ENCODE data around the gene CEP44.
"Not testable (repeated sequence)": the region's sequence is repeated elsewhere in the genome, so short reads cannot be mapped to it uniquely, and the experiment has no call there.

GRCh38 chr4:174261432-174261831 is 22.3 kb upstream of the CEP44 start:
- TF ChIP-seq CTCF (conservative IDR thresholded peaks at IDR 0.05 in 1 of 2, IDR thresholded peaks at IDR 0.05 in 1 of 2; ENCODE audit: low read depth in 1 of 2, low read length in 2 of 2); EZH2 (IDR thresholded peaks at IDR 0.05; ENCODE audit: low read length, missing control alignments): not testable (repeated sequence)
